Activated CD4-positive, alpha-beta T cell treated with anti-CD3 and anti-CD28 coated beads for 36 hours (primary cell): Measurements from ENCODE around the gene PGGT1B. TPM values are rescaled to one million over a fixed set of nuclear protein-coding genes. Genes with fewer than 3 reads are reported as not detected.

Experiments
- ATAC-seq: fragments of 200-7000 bp; cut with Tn5 transposase; one replicate; pipeline ENCODE4 v1.10.0; 2021; ENCODE audit warnings: mild to moderate bottlenecking, moderate library complexity
- CTCF ChIA-PET: fragments of 350-600 bp; sonication (Branson Sonifier 250); formaldehyde crosslinking; loops from one replicate; lab custom pipeline; 2021; ENCODE audit warnings: antibody characterized with exemption; lab: Charles Lee
- POLR2A ChIA-PET: fragments of 350-600 bp; sonication (Branson Sonifier 250); formaldehyde crosslinking; loops from one replicate; lab custom pipeline; 2021; ENCODE audit warnings: antibody characterized with exemption, inconsistent platforms; lab: Charles Lee
- DNase-seq: peaks from one replicate; pipeline ENCODE4 v3.0.0-alpha.2; 2020
- H3K27ac Mint-ChIP-seq: one replicate; pipeline ENCODE4 v1.8.0; 2021; ENCODE audit warnings: mixed read lengths
- H3K27me3 Mint-ChIP-seq: one replicate; pipeline ENCODE4 v1.8.0; 2021; ENCODE audit warnings: mixed read lengths
- H3K36me3 Mint-ChIP-seq: one replicate; pipeline ENCODE4 v1.8.0; 2021; ENCODE audit warnings: low read depth, mixed read lengths
- H3K4me1 Mint-ChIP-seq: one replicate; pipeline ENCODE4 v1.8.0; 2021; ENCODE audit warnings: mixed read lengths
- H3K4me3 Mint-ChIP-seq: one replicate; pipeline ENCODE4 v1.8.0; 2021; ENCODE audit warnings: mild to moderate bottlenecking, moderate library complexity, mixed read lengths
- H3K9me3 Mint-ChIP-seq: one replicate; pipeline ENCODE4 v1.8.0; 2021; ENCODE audit warnings: low read depth, mixed read lengths
- intact Hi-C, 2 experiments: fragments of 100-400 bp; cut with DNase I in 1 of 2; cut with micrococcal nuclease in 1 of 2; formaldehyde crosslinking; loops; one replicate each; pipeline versions ENCODE4 v1.14.2 to v1.15.1; 2022 to 2024; cut with DNase I, micrococcal nuclease
- total RNA-seq, 2 experiments: library from RNA; stranded (reverse); gene quantifications; one replicate each; pipeline ENCODE4 v1.2.3, GENCODE V29; 2021

The PGGT1B gene
- total RNA-seq, 2 experiments from 2014 or later, result 38.9 to 44.3 TPM

DNA sequence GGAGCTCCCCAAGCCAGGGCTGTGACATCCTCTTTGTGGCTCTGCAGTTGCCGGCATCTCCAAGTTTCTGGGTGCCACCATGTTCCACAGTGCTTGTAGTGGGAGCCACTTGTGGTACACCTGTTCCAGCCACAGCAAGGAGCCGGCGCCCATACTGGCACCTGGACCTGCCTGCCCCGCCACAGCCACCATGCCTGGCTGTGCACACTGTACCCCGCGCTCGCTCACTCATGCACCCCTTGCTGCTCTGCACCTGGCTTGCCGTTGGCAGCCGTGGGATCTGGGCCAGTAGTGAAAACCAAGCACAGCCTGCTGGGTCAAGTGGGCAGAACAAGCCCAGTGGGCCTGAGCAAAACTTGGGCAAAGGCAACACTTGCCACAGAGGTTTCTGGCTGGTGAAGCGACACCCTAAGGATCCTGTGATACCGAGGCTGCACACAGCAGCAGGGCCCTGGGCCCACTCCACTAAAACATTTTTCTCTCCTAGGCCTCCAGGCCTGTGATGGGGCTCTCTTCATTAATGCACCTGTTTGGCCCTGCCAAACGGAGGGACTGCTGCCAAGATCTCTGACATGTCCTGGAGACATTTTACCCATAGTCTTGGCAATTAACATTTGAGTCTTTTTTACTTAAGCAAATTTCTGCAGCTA, 95.8 kb downstream of the PGGT1B start:
- peaks cover 5% of the 10 kb centered on the region for H3K36me3 Mint-ChIP-seq
- ATAC-seq (no peak), DNase-seq (no peak)
- H3K27ac Mint-ChIP-seq, result no peak overlapping the region
- peaks cover 58% of the 10 kb centered on the region for H3K27me3 Mint-ChIP-seq
- ChIA-PET CTCF (interaction anchor here (0.6 kb wide), 1 partner anchor 74 kb away, joined by 3 read pairs; no protein-coding TSS in a partner anchor), POLR2A (no interaction called here)
- no peak overlapping the region for H3K4me3 Mint-ChIP-seq
- peaks cover 4% of the 10 kb centered on the region for H3K9me3 Mint-ChIP-seq
- peaks cover 6% of the 10 kb centered on the region for H3K4me1 Mint-ChIP-seq
- intact Hi-C loops, result no loop called here

DNA sequence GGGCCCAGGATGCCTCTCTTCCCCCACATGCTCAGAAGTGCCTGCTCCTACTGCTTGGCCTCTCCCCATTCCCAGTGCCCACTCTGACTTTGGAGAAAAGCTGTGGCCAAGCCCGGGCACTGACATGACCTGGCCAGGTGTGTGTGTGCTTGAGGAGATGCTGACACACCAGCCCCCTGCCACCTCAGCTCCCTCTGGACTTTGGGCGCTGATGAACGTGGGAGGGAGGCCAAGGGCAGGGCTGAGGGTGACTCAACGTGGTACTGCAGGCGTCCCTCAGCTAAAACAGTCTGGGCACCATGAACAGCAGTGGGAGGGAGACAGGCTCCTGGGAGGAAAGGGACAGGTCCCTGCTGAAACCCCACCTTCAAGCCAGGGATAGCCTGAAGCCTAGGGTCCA, 96.9 kb downstream of the PGGT1B start:
- ATAC-seq (no peak), DNase-seq (no peak)
- no peak overlapping the region for H3K27ac Mint-ChIP-seq
- H3K4me1 Mint-ChIP-seq, result peaks cover 2% of the 10 kb centered on the region
- intact Hi-C loops, result no loop called here
- H3K4me3 Mint-ChIP-seq, result no peak overlapping the region
- peaks cover 54% of the 10 kb centered on the region for H3K27me3 Mint-ChIP-seq
- CTCF ChIA-PET, result interaction anchor here (1.1 kb wide), 1 partner anchor 48 kb away, joined by 3 read pairs; no protein-coding TSS in a partner anchor
- POLR2A ChIA-PET, result no interaction called here
- H3K36me3 Mint-ChIP-seq, result peaks cover 5% of the 10 kb centered on the region
- H3K9me3 Mint-ChIP-seq, result peaks cover 4% of the 10 kb centered on the region

DNA sequence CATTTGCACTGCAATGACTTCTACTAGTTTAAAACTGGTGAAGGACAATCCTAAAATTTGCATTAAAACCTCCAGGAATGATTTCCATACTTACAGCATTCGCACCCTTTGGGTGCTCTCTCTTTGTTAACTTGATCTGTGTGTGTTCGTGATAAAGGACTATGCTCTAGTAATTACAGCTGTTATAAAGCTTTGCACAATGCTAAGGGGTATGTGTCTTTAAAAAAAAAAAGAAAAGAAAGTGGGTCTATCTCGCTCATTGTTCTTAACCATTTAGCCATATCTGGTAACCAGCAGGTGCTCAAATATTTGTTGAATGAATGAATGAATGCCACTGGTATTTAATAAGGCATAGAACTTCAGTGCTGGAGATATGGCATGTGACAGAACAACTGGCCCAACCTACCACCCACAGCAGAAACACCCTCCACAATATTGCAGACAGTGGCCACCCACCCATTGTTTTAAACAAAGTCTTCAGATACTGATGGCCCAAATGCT, 101.7 kb downstream of the PGGT1B start:
- no peaks in the 10 kb centered on the region for H3K4me1 Mint-ChIP-seq
- H3K27ac Mint-ChIP-seq, result no peak overlapping the region
- ChIA-PET POLR2A (no interaction called here), CTCF (no interaction called here)
- H3K27me3 Mint-ChIP-seq, result peaks cover 44% of the 10 kb centered on the region
- no peak for ATAC-seq
- H3K36me3 Mint-ChIP-seq, result no peaks in the 10 kb centered on the region
- DNase-seq, result no peak
- H3K9me3 Mint-ChIP-seq, result no peaks in the 10 kb centered on the region
- intact Hi-C loops, result no loop called here
- H3K4me3 Mint-ChIP-seq, result no peak overlapping the region

Other genes starting within 250 kb of the PGGT1B start
- gene TRIM36, start 93.0 kb downstream of the PGGT1B start, total RNA-seq, result under 1 TPM in 1 of 2 experiments, not detected in 1; 0.11 TPM
- 1 to 10 TPM; 2.2 to 4.1 TPM for gene CCDC112, start 33.8 kb upstream of the PGGT1B start, total RNA-seq